GM21723 (cell line): ENCODE results near the gene PNPLA6.
A peak's percentile ranks its signal among the peaks of the same experiment; 100 is the strongest.

Experiments
- ATAC-seq: cut with Tn5 transposase; IDR thresholded peaks from one replicate; pipeline ENCODE4 v1.9.1; 2021; ENCODE audit warnings: mild to moderate bottlenecking, moderate library complexity; ENCODE audit not compliant: unreplicated experiment

Gene PNPLA6

DNA sequence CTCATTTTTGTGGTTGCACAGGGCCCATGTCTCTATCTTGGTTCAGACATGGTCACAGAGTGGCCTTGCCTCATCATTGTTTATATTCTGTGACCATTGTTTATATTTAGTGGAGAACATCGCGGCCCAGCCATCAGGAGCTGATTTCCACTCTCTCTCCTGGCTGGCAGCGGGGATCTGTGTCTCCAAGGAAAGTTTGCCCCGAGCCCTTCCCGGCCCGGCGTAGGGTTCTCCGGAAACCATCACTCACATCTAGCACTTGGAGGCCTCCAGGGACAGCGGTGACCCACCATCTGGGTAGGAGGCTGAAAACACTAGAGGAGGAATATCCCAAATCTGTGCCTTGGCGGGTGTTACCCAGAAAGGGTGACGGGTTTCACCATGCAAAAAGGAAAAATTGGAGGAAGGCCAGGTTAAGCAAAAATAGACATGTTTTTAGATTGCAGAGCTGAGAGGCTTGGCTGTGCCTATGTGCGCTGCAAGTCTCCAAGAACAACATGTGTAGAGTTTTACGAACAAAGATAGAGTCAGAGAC, 20.3 kb upstream of the PNPLA6 start:
- no peak for ATAC-seq

DNA sequence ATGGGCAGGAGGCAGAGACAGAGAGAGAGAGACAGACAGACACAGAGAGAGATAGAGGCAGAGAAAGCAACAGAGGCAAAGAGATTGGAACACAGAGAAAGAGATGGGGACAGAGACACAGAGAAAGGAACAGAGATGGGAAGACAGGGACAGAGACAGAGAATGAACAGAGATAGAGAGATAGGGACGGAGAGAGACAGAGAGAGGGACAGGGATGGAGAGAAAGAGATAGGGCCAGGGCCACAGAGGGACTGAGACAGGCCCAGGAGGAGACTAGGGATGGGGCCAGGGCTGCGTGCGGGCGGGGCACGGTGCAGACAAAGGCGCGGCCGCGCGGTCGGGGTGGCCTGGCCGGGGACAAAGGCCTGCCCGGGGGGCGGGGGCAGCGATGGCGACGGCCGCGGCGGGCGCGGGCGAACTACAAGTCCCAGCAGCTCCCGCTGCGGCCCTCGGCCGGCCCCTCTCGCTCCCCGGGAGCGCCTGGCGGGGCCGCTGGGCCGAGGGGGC, 19.8 kb upstream of the PNPLA6 start, which contains the start of gene ZNF358:
Gene ZNF358 (plus strand): TSS at position 459 of the 507 bp plus-strand sequence. CDS start 3,140 bp downstream, outside the sequence.
- ATAC-seq = no peak

DNA sequence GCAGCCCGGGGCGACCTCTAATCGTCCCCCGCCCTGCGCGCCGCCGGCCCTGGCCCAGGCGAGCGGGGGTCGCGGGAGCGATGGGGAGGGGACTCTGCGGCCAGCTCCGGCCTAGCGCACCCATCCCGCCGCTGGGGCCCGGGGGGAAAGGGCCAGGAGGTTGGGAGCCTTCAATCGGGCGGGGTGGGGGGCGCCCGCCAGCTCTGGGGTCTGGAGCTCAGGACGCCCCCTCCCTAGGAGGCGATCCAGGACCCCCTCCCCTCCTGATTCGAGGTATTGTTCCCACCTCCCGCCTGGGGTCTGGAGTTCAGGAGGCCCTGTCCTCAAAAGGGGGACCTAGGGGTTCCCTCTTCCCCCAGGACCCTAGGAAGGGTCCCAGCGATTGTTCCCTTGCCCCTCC, 19.2 kb upstream of the PNPLA6 start:
- ATAC-seq = no peak

DNA sequence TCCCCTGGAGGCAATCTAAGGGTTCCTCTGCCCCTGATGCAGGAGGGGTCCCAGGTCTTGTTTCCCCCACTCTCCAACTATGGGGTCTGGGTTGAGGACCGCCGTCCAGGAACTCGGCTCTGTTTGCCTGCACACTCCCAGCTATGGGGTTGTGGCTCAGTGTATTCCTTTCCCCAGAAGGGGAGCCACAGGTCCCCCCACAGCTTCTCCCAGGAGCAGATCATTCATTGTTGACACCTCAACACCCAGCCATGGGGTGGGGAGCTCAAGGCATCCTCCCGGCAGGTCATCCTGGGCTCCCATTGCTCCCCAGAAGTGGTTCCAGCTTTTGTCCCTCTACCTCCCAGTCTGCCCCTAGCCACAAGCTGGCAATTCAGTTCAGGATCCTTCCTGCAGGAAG, 18.6 kb upstream of the PNPLA6 start:
- ATAC-seq = no peak

DNA sequence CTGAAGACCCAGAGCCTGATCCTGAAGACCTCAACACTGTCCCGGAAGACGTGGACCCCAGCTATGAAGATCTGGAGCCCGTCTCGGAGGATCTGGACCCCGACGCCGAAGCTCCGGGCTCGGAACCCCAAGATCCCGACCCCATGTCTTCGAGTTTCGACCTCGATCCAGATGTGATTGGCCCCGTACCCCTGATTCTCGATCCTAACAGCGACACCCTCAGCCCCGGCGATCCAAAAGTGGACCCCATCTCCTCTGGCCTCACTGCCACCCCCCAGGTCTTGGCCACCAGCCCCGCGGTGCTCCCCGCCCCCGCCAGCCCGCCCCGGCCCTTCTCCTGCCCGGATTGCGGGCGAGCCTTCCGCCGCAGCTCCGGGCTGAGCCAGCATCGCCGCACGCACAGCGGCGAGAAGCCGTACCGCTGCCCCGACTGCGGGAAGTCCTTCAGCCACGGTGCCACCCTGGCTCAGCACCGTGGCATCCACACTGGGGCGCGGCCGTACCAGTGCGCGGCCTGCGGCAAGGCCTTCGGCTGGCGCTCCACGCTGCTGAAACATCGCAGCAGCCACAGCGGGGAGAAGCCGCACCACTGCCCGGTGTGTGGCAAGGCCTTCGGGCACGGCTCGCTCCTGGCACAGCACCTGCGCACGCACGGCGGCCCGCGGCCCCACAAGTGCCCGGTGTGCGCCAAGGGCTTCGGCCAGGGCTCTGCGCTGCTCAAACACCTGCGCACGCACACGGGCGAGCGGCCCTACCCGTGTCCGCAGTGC, 16.0 kb upstream of the PNPLA6 start:
- no peak for ATAC-seq

DNA sequence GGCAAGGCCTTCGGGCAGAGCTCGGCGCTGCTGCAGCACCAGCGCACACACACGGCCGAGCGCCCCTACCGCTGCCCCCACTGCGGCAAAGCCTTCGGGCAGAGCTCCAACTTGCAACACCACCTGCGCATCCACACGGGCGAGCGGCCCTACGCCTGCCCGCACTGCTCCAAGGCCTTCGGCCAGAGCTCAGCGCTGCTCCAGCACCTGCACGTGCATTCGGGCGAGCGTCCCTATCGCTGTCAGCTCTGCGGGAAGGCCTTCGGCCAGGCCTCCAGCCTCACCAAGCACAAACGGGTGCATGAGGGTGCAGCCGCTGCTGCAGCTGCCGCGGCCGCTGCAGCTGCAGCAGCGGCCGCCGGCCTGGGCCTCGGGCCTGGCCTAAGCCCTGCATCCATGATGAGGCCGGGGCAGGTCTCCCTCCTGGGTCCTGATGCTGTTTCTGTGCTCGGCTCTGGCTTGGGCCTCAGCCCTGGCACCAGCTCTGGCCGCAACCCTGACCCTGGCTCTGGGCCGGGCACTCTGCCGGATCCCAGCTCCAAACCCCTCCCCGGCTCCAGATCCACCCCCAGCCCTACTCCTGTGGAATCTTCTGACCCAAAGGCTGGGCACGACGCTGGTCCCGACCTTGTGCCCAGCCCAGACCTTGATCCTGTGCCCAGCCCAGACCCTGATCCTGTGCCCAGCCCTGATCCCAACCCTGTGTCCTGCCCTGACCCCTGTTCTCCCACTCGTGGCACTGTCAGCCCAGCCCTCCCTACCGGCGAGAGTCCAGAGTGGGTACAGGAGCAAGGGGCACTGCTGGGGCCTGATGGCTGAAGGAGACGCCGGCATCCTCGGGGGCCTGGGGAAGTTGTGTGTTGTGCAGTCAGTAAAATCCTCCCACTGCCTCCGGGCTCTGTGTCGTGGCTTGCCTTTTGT, 15.1 kb upstream of the PNPLA6 start:
- no peak for ATAC-seq

DNA sequence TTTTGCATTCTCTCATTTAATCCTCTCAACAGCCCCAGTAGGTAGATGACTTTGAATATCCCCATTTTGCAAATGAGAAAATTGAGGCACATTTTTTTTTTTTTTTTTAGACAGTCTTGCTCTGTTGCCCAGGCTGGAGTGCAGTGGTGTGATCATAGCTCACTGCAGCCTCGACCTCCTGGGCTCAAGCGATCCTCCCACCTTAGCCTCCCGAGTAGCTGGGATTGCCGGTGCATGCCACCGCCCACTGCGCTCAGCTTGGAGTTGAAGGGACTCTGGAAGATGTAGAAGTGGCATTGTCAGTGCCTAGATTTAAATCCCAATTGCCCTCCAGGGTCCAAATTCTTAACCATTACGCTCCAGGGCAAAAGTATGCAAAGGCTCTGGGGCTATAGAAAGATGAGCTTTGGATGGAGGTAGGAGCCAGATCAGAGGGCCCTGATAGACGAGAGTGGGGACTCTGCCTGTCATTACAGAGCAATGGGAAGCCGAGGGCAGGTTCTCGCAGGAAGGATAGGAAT, 13.9 kb upstream of the PNPLA6 start:
- no peak for ATAC-seq

DNA sequence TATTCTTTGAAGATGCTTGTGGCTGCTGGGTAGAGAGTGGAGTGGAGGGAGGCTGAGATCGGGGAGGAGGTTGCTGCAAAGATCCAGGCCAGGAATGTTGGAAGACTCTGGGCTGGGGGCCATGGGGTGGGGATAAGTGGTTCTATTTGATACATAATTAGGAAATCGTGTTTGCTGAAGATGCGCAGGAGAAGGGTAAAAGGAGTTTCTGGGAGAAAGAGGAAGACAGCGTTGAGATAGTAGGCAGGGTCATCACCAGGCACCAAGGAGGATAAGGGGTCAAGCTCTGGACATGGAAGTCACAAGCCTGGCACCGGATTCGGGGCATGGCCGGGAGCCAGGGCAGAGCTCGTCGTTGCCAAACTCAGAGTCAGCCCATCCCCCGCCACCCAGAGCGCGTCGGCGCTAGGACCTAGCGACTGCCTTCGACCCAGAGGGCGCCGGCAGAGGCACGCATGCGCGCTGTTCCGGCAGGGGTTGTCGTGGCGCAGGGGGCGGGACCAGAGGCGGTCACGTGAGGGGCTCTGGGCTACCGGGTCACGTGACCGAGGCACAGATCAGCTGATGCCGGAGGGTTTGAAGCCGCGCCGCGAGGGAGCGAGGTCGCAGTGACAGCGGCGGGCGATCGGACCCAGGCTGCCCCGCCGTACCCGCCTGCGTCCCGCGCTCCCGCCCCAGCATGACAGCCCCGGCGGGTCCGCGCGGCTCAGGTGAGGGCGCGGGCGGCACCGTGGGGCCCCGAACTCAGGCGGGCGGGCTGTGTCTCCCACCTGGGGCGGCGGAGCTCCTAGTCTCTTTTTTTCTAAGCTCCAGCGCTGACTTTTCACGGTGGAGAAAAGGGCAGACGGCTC, 13.2 kb upstream of the PNPLA6 start, which contains the start of gene MCOLN1:
Gene MCOLN1 (plus strand): TSS at position 553 of the 851 bp plus-strand sequence. CDS start 127 bp downstream, at position 680.
- ATAC-seq = peak; percentile 72

DNA sequence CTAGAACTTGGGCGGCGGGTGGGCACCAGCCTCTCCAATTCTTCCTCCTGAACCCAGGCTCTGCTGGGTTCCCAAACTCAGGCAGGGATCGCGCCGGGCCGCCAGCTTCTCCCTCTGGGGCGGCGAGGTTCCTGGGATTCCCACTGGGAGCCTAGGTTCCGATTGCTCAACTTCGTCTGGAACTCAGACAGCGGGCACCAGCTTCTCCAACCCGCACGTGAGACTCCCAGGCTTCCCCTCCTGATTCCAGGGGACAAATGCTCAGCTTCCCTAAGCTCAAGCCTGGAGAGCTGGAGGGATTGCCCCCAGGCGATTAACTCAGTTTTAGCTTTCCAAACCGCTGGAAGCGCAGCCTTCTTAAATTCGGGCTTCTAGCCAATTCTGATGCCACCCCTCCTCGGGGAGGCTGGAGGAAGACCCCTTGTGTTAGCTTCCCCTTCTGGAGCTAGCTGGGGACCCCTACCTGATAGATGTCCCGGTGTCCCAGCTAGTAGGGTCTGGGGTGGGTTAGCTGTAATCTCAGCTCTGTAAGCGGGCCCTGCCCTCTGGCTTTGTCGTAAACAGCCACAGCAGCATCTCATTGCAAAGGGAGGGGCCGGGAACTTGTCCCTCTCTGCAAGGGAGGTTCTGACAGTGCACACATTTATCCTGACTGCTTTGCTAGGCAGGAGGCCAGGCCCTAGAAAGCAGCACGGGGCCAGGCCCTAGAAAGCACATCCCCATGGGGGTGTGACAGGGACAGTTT, 12.4 kb upstream of the PNPLA6 start:
- peak; percentile 15 for ATAC-seq

DNA sequence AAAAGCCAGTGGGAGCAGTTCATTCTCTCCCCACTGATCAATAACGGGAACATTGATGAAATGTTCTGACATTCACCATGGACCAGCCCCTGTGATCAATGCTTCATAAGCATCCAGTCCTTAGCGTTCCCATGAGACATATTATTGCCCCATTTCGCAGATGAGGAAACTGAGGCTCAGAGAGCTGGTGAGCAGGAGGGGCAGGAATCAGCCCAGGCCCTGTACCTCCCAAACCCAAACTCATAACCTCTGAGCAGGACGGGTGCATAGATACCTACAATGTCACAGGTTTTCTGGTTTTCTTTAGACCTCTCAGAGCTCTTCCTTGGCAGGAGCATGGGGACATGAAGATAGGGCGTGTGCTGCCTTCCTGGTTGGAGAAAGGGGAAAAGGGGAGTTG, 11.0 kb upstream of the PNPLA6 start:
- ATAC-seq = no peak

DNA sequence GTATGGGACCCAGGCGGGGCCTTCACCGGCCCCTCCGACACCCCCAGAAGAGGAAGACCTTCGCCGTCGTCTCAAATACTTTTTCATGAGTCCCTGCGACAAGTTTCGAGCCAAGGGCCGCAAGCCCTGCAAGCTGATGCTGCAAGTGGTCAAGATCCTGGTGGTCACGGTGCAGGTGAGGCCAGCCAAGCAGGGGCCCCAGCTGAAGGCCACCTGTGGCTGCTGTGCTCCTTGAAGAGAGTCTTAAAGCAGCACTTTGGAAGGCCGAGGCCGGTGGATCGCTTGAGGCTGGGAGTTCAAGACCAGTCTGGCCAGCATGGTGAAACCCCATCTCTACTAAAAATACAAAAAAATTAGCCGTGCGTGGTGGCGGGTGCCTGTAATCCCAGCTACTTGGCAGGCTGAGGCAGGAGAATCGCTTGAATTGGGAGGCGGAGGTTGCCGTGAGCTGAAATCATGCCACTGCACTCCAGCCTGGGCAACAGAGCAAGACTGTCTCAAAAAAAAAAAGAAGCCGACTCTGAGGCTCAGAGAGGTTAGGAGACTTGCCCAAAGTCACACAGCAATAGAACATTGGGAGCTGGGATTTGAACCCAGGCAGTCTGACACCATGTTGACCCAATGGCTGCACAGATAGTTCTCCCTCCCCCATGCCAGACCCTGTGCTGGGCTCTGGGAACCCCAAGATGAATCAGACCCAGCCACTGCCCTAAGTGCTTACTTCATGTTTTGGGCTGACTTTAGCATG, 10.4 kb upstream of the PNPLA6 start:
- ATAC-seq = no peak

DNA sequence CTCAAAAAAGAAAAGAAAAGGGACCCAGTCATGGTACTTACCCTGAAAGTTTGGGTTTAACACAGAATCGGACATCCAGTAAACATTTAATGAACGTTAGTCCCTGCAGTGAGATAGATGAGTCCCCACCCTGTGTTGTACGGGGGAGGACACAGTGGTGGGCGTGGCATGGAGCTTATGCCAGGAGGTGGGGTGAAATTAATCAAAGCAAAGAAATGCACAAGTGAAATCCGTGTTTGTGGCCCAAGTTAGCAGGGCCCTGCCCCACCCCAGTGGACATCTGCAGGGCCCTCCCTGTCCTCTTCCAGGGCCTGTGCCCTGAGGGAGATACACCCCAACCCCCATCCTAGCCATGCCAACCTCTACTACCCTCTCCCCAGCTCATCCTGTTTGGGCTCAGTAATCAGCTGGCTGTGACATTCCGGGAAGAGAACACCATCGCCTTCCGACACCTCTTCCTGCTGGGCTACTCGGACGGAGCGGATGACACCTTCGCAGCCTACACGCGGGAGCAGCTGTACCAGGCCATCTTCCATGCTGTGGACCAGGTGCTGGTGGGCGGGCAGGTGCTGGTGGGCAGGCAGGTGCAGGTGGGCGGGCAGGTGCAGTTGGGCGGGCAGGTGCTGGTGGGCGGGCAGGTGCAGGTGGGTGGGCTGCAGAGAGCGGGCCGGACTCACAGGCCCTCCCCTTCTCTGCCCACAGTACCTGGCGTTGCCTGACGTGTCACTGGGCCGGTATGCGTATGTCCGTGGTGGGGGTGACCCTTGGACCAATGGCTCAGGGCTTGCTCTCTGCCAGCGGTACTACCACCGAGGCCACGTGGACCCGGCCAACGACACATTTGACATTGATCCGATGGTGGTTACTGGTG, 9.2 kb upstream of the PNPLA6 start:
- no peak for ATAC-seq

DNA sequence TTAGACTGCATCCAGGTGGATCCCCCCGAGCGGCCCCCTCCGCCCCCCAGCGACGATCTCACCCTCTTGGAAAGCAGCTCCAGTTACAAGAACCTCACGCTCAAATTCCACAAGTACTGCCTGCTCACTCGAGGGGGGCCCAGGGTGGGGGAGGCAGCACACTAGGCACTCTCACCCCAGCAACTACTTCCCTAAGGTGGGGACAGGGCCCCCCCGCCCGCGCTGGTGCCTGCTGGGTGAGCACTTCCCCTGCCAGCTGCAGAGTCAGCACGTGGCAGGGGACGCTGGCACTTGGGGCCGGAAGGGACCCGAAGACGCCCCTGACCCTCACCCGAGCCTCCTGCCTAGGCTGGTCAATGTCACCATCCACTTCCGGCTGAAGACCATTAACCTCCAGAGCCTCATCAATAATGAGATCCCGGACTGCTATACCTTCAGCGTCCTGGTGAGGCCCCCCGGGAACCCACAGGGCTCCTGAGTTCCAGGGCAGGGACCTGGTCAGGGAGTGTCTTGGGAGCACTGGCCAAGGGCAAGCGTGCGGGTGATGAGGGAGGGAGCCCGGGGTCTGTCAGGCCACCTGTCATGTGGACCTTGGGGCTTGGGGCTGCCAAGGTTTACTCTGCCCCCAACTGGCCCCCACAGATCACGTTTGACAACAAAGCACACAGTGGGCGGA, 7.9 kb upstream of the PNPLA6 start:
- no peak for ATAC-seq

DNA sequence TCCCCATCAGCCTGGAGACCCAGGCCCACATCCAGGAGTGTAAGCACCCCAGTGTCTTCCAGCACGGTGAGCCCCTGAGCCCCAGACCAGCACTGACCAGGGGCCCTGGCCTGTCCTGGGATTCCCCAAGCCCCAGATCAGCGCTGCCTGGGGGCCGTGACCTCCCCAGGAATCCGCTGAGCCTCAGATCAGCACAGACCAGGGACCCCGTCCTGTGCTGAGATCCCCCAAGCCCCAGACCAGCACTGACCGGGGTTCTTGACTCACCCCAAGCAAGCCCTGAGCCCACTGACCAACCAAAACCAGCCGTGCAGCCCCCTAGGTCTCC, 7.4 kb upstream of the PNPLA6 start:
- ATAC-seq = no peak

DNA sequence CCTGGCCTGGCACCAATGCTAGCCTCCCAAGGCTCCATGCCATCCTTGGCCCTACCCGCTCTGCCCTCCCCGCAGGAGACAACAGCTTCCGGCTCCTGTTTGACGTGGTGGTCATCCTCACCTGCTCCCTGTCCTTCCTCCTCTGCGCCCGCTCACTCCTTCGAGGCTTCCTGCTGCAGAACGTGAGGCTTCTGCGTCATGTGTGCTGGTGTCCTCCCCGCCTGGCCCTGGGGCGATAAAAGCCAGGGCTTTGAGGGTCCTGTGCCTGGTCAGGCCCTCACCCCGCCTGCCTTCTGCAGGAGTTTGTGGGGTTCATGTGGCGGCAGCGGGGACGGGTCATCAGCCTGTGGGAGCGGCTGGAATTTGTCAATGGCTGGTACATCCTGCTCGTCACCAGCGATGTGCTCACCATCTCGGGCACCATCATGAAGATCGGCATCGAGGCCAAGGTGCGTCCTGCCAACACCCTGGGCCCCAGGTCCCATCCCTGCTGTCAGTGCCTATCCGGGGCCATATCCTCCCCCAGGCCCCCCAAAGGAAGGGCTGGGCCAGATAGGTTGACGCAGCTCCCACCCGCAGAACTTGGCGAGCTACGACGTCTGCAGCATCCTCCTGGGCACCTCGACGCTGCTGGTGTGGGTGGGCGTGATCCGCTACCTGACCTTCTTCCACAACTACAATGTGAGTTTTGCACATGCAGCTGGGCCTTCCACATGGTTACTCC, 6.8 kb upstream of the PNPLA6 start:
- ATAC-seq = no peak

DNA sequence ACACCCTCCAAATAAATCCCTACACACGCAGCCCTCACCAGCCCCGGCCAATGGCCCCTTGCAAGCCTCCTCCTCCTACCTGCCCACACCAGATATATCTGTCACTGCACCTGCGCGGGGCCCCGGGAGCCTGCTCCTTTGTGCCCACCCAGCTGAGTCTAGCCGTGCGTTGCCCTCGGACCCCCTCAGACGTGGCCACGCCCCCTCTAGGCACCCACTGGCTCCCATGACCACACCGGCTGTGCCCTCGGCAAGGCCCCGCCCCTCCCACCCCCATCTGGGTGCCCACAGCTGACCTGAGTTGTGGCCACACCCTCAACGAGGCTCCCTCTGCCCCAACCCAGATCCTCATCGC, 6.3 kb upstream of the PNPLA6 start:
- ATAC-seq = no peak
